ENCODE results near the gene NSFL1C.

NSFL1C gene

GRCh38 chr20:1484438-1485116 lies 17.9 kb upstream of the NSFL1C start:
- DNase-seq (ENCODE audit: low spot score) = no peak

DNA sequence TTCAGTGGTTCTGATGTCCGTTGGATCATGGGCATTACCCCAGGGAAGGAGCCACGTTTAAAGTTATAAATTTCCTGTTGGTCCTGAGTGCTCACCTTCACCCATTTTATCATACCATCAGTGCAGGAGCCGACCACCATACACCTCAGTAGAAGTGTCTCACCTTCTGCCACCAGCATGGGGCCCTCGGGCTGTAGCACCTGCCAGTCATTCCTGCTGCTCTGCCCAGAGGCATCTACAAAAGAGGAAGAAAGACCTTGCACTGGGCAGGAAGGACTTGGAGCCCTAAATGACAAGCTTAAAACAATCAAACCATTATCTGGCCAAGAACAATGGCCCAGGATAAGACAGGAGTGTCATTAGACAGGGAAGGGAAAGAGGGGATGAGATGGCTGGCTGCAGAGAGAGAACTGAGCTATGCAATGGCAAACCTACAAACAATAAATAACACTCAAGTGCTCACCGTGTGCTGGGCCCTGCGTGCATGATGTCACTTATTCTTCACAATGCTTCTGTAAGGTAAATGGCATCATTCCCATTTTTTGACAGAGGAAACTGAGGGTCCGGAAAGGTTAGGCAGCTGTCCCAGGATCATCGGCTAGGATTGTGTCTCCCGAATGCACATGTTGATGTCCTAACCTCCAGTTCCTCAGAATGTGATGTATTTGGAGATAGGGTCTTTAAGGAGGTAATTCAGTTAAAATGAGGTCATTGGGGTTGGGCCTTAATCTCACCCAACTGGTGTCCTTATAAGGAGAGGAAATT lies 13.4 kb upstream of the NSFL1C start:
- DNase-seq (ENCODE audit: low spot score) = no peak

- no peak for DNase-seq (ENCODE audit: low spot score)
These were observed 11.9 kb upstream of the NSFL1C start for GRCh38 chr20:1478566-1478965.

- no peak for DNase-seq (ENCODE audit: low spot score)
These were observed 11.3 kb upstream of the NSFL1C start for GRCh38 chr20:1477896-1478490.

- no peak for DNase-seq (ENCODE audit: low spot score)
These were observed 8.4 kb upstream of the NSFL1C start for GRCh38 chr20:1474817-1475603.

DNA sequence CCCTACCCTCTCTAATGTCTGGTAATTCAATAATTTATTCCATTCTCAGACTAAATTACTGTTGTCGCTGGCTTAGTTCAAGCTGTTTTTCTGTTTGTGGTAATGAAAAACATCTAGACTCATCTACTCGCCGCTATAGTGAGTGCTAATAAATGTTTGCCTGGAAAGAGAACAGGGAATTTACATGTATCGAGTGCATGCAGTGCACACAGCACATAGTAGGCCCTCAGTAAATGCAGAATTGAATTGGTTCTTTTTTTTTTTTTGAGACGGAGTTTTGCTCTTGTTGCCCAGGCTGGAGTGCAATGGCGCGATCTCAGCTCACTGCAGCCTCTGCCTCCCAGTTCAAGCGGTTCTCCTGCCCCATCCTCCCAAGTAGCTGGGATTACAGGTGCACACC lies 7.7 kb upstream of the NSFL1C start:
- no peak for DNase-seq (ENCODE audit: low spot score)

DNA sequence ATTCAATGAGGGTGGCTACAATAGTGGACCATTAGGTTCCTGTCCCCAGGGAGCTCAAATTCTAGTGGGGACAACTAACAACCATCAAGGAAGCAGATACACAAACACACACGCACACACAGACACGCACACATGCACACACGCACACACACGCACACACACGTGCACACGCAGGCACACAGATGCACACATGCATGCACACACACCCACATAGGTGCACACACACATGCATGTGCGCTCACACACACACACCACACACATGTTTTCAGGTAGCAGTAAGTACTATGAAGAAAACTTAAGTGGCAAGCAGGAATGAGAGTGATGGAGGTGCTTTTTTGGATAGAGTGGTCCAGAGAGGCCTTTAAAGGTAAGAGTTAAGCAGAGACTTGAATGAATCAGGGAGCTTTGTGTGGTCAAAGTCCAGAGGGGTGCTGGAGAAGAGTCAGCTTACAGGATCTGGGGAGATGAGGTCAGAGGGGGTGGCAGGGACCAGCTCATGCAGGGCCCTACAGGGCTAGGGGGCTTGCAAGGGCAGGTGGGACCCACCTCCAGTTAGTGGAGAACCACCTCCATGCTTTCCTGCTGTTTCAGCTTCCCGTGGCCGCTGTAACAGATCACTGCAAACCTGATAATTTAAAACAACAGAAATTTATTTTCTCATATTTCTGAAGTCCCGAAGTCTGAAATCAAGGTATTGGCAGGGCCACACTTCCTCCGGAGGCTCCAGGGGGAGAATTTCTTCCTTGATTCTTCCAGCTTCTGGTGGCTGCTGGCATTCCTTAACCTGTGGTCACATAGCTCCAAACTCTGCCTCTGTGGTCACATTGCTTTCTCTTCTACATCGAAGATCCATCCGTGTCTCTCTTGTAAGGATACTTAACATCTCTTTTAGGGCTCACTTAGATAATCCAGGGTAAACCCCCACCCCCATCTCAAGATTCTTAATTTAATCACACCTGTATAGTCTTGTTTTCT lies 6.9 kb upstream of the NSFL1C start:
- DNase-seq (ENCODE audit: low spot score) = no peak

DNA sequence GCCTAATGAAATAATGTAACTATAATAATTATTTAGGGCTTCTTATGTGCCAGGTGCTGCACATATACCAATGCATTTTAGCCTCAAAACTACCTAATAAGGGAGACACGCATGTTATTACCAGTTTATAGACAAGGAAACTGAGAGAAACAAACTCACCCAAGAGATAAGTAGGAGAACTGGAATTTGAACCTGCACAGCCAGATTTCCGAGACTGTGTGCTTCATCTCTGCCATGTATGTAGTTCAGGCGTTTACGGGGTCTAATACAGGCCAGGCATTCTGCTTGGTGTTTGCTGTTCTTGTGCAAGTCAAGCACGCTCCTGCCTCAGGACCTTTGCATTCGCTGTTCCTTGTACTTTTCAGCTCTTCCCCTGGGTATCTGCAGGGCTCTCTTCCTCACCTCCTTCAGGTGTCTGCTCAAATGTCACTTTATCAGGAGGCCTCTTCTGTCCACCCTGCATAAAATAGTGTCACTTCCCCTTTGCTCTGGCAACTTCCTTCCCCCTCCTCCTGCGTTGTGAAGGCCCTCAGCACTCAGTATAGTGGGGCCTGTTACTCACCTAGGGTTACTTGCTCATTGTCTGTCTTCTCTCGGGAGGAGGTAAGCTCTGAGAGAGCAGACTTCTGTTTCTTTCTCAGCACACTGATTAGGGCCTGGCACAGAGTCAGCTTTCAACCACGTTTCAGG lies 6.1 kb upstream of the NSFL1C start:
- no peak for DNase-seq (ENCODE audit: low spot score)

DNA sequence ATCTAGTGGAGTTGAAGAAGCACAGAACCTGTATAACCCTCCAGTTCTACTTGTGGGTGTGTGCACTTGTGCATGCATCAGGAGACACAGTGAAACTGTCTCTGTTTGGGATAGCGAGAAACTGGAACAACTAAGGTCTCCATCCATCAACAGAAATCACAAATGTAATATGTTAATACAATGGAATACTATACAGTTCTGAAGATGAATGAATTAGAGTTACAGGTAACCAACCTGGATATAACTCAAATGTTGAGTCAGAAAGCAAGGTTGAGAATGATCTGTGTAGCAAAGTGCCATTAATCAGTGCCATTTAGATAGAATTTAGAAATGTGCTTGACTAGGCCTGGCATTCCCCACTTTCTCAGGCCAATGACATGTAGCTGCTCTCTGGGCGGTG lies 4.6 kb upstream of the NSFL1C start:
- no peak for DNase-seq (ENCODE audit: low spot score)

DNA sequence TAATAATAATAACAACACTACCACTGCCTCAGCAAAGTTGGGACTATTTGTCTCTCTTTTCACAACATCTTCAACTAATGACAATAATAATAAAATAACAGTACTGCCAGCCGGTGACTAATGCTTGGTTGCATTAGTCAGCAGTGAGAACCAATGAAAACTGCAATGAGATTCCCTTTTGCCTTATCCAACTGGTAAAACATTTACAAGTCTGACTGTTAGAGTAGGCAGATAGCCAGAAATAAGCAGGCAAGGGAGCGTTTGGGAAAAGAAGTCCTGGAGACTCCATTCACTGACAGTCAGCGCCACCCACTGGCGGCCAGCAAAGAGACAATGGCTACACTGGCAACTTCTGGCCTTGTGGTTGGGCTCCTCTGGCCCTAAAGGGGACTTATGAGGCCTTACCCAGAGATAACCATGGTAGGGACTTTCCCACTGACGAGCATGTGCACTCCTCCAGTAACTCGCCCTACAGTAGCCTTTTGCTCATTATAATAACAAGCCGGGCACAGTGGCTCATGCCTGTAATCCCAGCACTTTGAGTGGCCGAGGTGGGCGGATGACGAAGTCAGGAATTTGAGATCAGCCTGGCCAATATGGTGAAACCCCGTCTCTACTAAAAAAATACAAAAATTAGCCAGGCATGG lies 3.4 kb upstream of the NSFL1C start:
- DNase-seq (ENCODE audit: low spot score) = no peak

DNA sequence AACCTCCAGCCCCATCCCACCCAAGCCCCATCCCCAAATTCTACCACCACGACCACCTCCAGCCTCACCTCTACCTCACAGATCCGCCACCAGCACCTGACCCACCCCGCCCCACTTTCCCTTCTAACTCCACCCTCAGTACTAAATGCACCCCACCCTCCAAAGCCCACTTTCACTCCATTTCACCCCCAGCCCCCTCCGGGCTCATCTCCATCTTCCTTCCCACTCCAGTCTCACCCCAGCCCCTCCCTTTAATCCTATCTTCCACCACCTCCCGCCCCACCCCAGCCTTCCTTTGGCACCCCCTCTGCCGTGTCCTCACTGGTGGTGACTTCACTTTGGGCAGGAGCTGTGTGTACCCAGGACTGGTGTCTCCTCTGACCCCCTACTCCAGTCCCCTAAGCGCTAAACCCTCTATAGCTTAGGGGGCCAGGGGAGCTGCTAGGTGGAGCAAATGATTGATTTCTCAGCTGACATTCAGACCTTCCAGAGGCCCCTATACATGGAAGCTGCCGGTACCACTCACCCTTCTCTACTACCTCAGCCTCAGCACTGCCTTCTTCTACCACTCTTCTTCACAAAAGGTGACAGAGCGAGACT lies 2.8 kb upstream of the NSFL1C start:
- DNase-seq (ENCODE audit: low spot score) = no peak

GRCh38 chr20:1468117-1468624 lies 1.5 kb upstream of the NSFL1C start:
- no peak for DNase-seq (ENCODE audit: low spot score)

GRCh38 chr20:1467355-1468116 lies 887 bp upstream of the NSFL1C start:
- no peak for DNase-seq (ENCODE audit: low spot score)

- DNase-seq (ENCODE audit: low spot score) = no peak
These were observed 369 bp upstream of the NSFL1C start for GRCh38 chr20:1467082-1467354.

- DNase-seq (ENCODE audit: low spot score) = no peak
These were observed 1.0 kb downstream of the NSFL1C start for GRCh38 chr20:1465470-1466210.

DNA sequence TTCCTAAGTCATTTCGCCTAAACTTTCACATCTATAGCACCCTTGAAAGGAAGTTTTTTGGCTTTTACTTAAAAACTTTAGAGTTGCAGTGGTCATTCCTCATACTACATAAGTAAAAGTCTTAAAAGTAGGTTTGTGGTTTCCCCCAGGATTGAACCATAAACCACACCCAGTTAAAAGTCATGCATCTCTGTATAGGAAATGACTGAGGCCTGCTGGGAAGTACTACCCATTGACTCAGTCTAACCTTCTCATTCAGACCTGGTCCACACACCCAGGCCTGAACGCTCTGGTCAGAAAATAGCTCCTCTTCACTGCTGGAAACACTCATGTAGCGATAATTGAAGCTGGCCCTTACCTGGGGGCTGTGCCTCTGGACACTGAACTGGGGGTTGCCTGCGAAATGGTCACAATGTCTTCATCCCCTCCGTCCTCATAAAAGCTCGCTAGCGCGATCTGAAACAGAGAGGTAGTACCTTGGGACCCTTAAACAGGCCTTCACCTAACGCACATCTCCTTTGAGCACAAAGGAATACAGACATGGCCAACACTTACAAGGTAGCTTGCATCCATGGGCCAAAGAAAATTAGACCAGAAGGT lies 2.6 kb downstream of the NSFL1C start:
- no peak for DNase-seq (ENCODE audit: low spot score)

DNA sequence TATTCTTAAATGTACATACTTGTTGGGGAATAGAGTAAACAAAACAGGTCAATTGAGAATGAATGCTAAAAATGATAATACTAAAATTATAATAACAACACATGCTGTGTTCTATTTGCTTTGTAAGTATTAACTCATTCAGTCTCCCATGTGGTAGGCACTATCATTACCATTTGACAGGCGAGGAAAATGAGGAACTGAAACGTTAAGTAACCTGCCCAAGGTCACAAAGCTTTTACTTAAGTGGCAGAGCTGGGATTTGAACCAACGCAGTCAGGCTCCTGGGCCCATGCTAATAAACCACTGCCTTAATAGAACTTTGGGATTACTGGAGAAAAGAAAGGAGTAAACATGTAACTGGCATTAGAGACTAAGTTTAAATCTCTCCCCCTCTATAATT lies 3.8 kb downstream of the NSFL1C start:
- DNase-seq (ENCODE audit: low spot score) = no peak

GRCh38 chr20:1462001-1462400 lies 4.6 kb downstream of the NSFL1C start:
- DNase-seq (ENCODE audit: low spot score) = no peak

Data from CD4-positive, alpha-beta T cell treated with Interleukin-15 for 4 hours (primary cell).